Activated CD4-positive, alpha-beta T cell treated with anti-CD3 and anti-CD28 coated beads for 36 hours (primary cell): Measurements from ENCODE around the gene UBR3. TPM values are rescaled to one million over a fixed set of nuclear protein-coding genes. Genes with fewer than 3 reads are reported as not detected.
"Not testable (repeated sequence)": the region's sequence is repeated elsewhere in the genome, so short reads cannot be mapped to it uniquely, and the experiment has no call there.

Source experiments
- ATAC-seq: fragments of 200-7000 bp; cut with Tn5 transposase; one replicate; pipeline ENCODE4 v1.10.0; 2021; ENCODE audit warnings: mild to moderate bottlenecking, moderate library complexity
- CTCF ChIA-PET: fragments of 350-600 bp; sonication (Branson Sonifier 250); formaldehyde crosslinking; loops from one replicate; lab custom pipeline; 2021; ENCODE audit warnings: antibody characterized with exemption; lab: Charles Lee
- POLR2A ChIA-PET: fragments of 350-600 bp; sonication (Branson Sonifier 250); formaldehyde crosslinking; loops from one replicate; lab custom pipeline; 2021; ENCODE audit warnings: antibody characterized with exemption, inconsistent platforms; lab: Charles Lee
- DNase-seq: peaks from one replicate; pipeline ENCODE4 v3.0.0-alpha.2; 2020
- H3K27ac Mint-ChIP-seq: one replicate; pipeline ENCODE4 v1.8.0; 2021; ENCODE audit warnings: mixed read lengths
- H3K27me3 Mint-ChIP-seq: one replicate; pipeline ENCODE4 v1.8.0; 2021; ENCODE audit warnings: mixed read lengths
- H3K36me3 Mint-ChIP-seq: one replicate; pipeline ENCODE4 v1.8.0; 2021; ENCODE audit warnings: low read depth, mixed read lengths
- H3K4me1 Mint-ChIP-seq: one replicate; pipeline ENCODE4 v1.8.0; 2021; ENCODE audit warnings: mixed read lengths
- H3K4me3 Mint-ChIP-seq: one replicate; pipeline ENCODE4 v1.8.0; 2021; ENCODE audit warnings: mild to moderate bottlenecking, moderate library complexity, mixed read lengths
- H3K9me3 Mint-ChIP-seq: one replicate; pipeline ENCODE4 v1.8.0; 2021; ENCODE audit warnings: low read depth, mixed read lengths
- intact Hi-C, 2 experiments: fragments of 100-400 bp; cut with DNase I in 1 of 2; cut with micrococcal nuclease in 1 of 2; formaldehyde crosslinking; loops; one replicate each; pipeline versions ENCODE4 v1.14.2 to v1.15.1; 2022 to 2024; cut with DNase I, micrococcal nuclease
- total RNA-seq, 2 experiments: library from RNA; stranded (reverse); gene quantifications; one replicate each; pipeline ENCODE4 v1.2.3, GENCODE V29; 2021

The UBR3 gene
- total RNA-seq, 2 experiments from 2014 or later: 17.2 to 26.1 TPM

DNA sequence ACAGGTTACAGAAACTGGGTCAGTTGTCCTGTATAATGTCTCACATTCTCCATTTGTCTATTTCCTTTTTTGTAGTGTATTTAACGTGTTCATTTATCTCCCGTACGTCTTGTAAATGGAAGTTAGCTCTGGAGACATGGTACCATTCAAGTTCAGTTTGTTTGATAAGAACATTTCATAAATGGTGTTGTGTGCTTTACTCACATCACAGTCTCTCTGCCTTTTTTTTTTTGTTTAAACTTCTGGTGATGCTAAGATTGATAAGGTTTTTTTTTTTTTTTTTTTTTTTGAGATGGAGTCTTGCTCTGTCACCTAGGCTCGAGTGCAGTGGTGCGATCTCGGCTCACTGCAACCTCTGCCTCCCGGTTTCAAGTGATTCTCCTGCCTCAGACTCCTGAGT, 41.7 kb downstream of the UBR3 start:
- DNase-seq (no peak), ATAC-seq (no peak)
- no peak overlapping the region for H3K27ac Mint-ChIP-seq
- POLR2A ChIA-PET: no interaction called here
- H3K27me3 Mint-ChIP-seq: no peaks in the 10 kb centered on the region
- no peaks in the 10 kb centered on the region for H3K9me3 Mint-ChIP-seq
- no peaks in the 10 kb centered on the region for H3K36me3 Mint-ChIP-seq
- CTCF ChIA-PET: interaction anchor here (0.8 kb wide), 1 partner anchor 23 kb away, joined by 3 read pairs; no protein-coding TSS in a partner anchor
- peaks cover 20% of the 10 kb centered on the region for H3K4me1 Mint-ChIP-seq
- intact Hi-C loops: no loop called here
- no peak overlapping the region for H3K4me3 Mint-ChIP-seq

DNA sequence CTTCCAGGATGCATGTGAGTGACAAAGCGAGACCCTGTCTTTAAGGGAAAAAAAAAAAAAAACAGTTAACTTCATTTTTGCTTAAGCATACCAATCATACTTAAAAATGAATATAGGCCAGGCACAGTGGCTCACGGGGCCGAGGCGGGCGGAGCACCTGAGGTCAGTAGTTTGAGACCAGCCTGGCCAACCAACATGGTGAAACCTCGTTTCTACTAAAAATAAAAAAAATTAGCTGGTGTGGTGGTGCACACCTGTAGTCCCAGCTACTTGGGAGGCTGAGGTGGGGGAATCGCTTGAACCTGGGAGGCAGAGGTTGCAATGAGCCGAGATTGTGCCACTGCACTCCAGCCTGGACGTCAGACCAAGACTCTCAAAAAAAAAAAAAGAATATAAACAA, 44.1 kb downstream of the UBR3 start:
- H3K4me3 Mint-ChIP-seq, H3K27me3 Mint-ChIP-seq, H3K27ac Mint-ChIP-seq, intact Hi-C loops, H3K36me3 Mint-ChIP-seq, H3K9me3 Mint-ChIP-seq, DNase-seq, ATAC-seq, POLR2A ChIA-PET: not testable (repeated sequence)
- CTCF ChIA-PET: interaction anchor here (0.7 to 1.6 kb wide), 2 partner anchors 18 to 293 kb away, joined by 5 read pairs; no protein-coding TSS in a partner anchor
- H3K4me1 Mint-ChIP-seq: peaks cover 13% of the 10 kb centered on the region

DNA sequence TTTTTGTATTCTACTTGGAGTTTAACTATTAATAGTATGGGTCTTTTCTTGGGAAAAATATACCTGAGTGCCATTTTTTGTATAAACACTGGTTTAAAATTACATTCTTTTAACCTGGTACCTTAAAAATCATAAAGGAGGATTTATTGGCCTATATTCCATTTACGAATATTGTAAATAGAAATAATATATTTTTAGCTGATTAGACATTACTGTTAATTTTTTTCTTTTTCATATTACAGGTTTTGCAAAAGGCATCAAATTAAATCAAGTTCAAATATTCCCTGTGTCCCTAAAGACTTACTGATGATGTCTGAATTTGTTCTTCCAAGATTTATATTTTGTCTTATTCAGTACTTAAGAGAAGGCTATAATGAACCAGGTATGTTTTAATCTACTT, 44.7 kb downstream of the UBR3 start:
- H3K36me3 Mint-ChIP-seq: peaks cover 6% of the 10 kb centered on the region
- intact Hi-C loops: no loop called here
- H3K27me3 Mint-ChIP-seq: no peaks in the 10 kb centered on the region
- H3K4me1 Mint-ChIP-seq: peaks cover 11% of the 10 kb centered on the region
- DNase-seq: no peak
- POLR2A ChIA-PET: interaction anchor here (0.7 kb wide), 1 partner anchor 19 kb away, joined by 3 read pairs; no protein-coding TSS in a partner anchor
- no peak for ATAC-seq
- H3K4me3 Mint-ChIP-seq: no peak overlapping the region
- no peaks in the 10 kb centered on the region for H3K9me3 Mint-ChIP-seq
- no peak overlapping the region for H3K27ac Mint-ChIP-seq
- CTCF ChIA-PET: interaction anchor here (1.6 kb wide), 1 partner anchor 19 kb away, joined by 5 read pairs; no protein-coding TSS in a partner anchor

DNA sequence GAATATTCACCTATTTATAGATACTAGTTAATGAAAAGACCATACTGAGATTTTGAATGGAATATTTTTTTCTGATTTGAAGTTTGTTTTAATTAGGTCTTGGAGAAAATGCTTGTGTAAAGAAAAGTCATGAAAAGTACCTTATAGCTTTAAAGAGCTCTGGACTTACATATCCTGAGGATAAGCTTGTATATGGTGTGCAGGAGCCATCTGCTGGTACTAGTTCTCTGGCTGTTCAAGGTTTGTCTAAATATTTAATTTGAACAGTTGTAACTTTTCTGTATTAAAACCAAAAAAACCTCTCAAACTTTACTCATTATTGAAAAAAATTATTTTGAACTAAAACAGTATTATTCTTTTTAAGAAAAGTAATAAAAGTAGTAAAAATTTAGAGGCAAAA, 50.1 kb downstream of the UBR3 start:
- ChIA-PET POLR2A (interaction anchor here (0.6 to 0.7 kb wide), 2 partner anchors 13 to 339 kb away, joined by 3 to 4 read pairs; no protein-coding TSS in a partner anchor), CTCF (interaction anchor here (0.6 to 1.5 kb wide), 5 partner anchors 14 to 366 kb away, joined by 3 to 5 read pairs (median 3); no protein-coding TSS in a partner anchor)
- DNase-seq (no peak), ATAC-seq (no peak)
- H3K36me3 Mint-ChIP-seq: peaks cover 6% of the 10 kb centered on the region
- H3K27me3 Mint-ChIP-seq: no peaks in the 10 kb centered on the region
- no peak overlapping the region for H3K4me3 Mint-ChIP-seq
- H3K4me1 Mint-ChIP-seq: no peaks in the 10 kb centered on the region
- intact Hi-C loops: loop anchor here in 1 of 2 experiments (2.0 kb wide), 1 partner anchor 53 kb away; the partner anchor contains the start of gene METTL5
- no peak overlapping the region for H3K27ac Mint-ChIP-seq
- no peaks in the 10 kb centered on the region for H3K9me3 Mint-ChIP-seq

DNA sequence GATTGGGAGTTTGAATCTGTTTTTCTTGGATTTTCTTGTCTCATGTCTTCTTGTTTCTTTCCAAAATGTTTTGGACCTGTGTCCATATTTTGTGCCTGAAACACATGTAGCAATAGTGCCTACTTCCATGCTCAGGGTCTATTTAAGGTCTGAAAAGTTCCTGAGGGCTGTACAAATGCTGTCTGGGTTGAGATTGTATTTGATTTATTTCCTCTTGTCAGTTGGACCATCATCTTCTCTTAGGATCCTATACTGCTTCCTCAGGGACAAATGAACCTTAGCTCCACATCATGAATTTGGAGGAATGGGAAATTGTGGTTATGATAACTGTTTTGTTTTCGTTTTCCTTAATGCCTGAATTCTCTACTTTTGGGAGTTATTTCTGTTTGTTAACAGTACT, 59.9 kb downstream of the UBR3 start:
- no peak for ATAC-seq
- ChIA-PET CTCF (interaction anchor here (0.9 to 1.2 kb wide), 2 partner anchors 14 to 23 kb away, joined by 3 to 4 read pairs; no protein-coding TSS in a partner anchor), POLR2A (no interaction called here)

DNA sequence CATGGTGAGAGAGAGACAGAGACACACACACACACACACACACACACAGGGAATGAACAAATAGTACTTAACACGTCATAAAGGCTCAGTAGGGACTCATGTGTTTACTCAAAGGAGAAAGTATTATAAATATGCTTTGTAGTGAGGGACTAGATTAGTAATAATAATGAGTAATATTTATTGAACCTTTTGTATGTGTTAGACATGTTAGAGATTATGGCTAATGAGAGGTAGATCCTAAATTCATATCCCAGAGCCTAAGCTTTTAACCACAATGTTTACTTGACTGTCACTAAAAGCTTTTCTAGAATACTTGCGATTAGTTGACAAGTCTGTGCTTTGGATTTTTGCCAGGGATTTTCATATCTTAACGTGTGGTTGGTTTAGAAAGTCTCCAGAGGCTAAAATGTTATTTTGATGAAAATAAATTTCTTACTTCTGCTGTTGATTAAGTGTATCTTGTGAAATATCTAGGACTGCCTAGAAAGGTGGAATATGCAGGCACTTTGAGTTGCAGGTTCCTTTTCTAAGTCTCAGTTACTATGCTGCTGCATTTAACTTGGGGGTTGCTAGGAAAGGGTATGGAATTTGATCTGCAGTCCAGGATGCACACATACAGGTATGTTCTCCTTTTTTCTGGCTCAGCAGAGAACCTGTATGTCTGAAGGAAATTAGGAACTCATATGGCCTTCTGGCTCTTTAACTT, 64.5 kb downstream of the UBR3 start:
- H3K27me3 Mint-ChIP-seq: no peaks in the 10 kb centered on the region
- H3K36me3 Mint-ChIP-seq: peaks cover 8% of the 10 kb centered on the region
- DNase-seq (no peak), ATAC-seq (no peak)
- ChIA-PET CTCF (no interaction called here), POLR2A (no interaction called here)
- no peaks in the 10 kb centered on the region for H3K9me3 Mint-ChIP-seq
- H3K4me3 Mint-ChIP-seq: no peak overlapping the region
- H3K4me1 Mint-ChIP-seq: no peaks in the 10 kb centered on the region
- intact Hi-C loops: no loop called here
- no peak overlapping the region for H3K27ac Mint-ChIP-seq

More for the DNA sequence above, 59.9 kb downstream of the UBR3 start:
- no peaks in the 10 kb centered on the region for H3K4me1 Mint-ChIP-seq
- H3K27ac Mint-ChIP-seq: no peak overlapping the region
- no peak overlapping the region for H3K4me3 Mint-ChIP-seq
- intact Hi-C loops: no loop called here
- H3K36me3 Mint-ChIP-seq: no peaks in the 10 kb centered on the region
- no peak for DNase-seq
- no peaks in the 10 kb centered on the region for H3K27me3 Mint-ChIP-seq
- H3K9me3 Mint-ChIP-seq: no peaks in the 10 kb centered on the region

DNA sequence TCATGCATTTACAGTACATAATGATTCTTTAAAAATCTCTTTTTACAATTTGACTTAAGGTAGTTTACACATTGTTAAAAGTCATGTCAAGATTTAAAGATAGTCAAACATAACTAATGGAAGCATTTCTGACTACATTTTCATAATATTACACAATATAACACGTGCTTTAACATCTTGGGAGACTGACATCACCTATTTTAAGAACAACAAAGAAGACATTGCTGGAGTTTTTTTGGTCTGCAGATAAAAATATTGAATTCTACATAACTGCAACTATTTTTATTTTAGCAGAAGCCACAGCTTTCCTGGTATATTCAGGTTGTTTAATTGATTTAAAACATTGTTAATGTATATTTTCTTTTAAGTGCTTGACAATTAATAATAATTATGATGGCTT, 65.7 kb downstream of the UBR3 start:
- CTCF ChIA-PET: no interaction called here
- no peaks in the 10 kb centered on the region for H3K4me1 Mint-ChIP-seq
- intact Hi-C loops: no loop called here
- DNase-seq: no peak
- H3K27me3 Mint-ChIP-seq: no peaks in the 10 kb centered on the region
- no peak for ATAC-seq
- H3K36me3 Mint-ChIP-seq: peaks cover 8% of the 10 kb centered on the region
- no peak overlapping the region for H3K27ac Mint-ChIP-seq
- no peaks in the 10 kb centered on the region for H3K9me3 Mint-ChIP-seq
- H3K4me3 Mint-ChIP-seq: no peak overlapping the region
- POLR2A ChIA-PET: no interaction called here

DNA sequence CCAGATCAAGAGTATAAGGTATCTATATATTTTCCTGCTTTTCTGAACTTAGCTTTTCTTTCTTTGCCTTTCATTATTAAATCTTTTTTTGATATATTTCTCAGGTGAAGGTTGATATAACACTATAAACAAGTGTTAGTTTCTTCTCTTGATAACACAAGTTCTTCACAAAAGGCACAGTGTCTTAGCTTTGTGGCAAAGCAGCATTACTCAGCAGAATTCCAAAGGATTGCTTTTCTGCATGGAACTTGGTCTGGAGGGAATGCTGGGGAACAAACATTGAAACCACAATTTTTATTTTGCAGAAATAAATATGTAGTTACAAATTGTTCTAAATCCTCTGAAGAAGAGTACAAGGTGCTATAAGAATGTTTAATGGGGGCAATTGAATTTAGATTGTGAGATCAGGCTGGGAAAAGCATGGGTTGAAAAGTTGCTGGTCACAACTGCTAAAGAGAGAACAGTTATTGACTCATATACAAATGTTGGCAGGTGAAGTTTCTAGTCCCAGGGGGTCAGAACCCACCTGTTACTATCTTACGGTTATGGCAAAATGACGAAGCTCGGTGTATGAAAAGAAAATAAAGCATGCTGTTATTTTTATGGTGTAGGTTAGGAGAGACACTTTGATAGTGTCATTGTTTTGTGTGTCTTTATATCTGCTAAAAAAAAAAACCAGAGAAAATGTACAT, 68.2 kb downstream of the UBR3 start:
- CTCF ChIA-PET: interaction anchor here (1.5 kb wide), 1 partner anchor 20 kb away, joined by 3 read pairs; no protein-coding TSS in a partner anchor
- Mint-ChIP-seq H3K9me3 (no peaks in the 10 kb centered on the region), H3K4me3 (no peak overlapping the region), H3K27me3 (no peaks in the 10 kb centered on the region), H3K36me3 (peaks cover 16% of the 10 kb centered on the region), H3K4me1 (no peaks in the 10 kb centered on the region), H3K27ac (no peak overlapping the region)
- DNase-seq (no peak), ATAC-seq (no peak)
- intact Hi-C loops: no loop called here
- POLR2A ChIA-PET: interaction anchor here (0.6 kb wide), 1 partner anchor 449 kb away, joined by 7 read pairs; no protein-coding TSS in a partner anchor

DNA sequence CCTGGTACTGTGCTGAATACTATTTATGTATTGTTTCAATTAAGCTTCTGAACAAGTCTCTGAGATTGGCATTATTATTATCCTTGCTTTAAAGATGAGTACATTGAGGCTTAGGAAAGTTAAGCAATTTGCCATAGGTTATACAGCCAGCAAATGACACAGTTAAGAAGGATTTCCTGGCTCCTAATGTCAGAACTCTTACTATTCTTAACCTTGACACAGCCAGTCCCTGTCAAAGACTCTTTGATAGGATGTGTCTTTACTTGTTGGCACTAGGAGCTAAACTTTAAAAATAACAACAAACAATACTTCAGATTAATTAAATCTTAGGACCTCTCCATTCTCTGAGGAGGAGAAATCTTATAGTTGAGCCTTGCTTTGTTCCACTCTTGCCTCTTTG, 70.6 kb downstream of the UBR3 start:
- H3K9me3 Mint-ChIP-seq: no peaks in the 10 kb centered on the region
- H3K4me1 Mint-ChIP-seq: no peaks in the 10 kb centered on the region
- DNase-seq (no peak), ATAC-seq (no peak)
- intact Hi-C loops: no loop called here
- H3K27ac Mint-ChIP-seq: no peak overlapping the region
- no peak overlapping the region for H3K4me3 Mint-ChIP-seq
- peaks cover 18% of the 10 kb centered on the region for H3K36me3 Mint-ChIP-seq
- H3K27me3 Mint-ChIP-seq: no peaks in the 10 kb centered on the region
- ChIA-PET POLR2A (no interaction called here), CTCF (no interaction called here)

DNA sequence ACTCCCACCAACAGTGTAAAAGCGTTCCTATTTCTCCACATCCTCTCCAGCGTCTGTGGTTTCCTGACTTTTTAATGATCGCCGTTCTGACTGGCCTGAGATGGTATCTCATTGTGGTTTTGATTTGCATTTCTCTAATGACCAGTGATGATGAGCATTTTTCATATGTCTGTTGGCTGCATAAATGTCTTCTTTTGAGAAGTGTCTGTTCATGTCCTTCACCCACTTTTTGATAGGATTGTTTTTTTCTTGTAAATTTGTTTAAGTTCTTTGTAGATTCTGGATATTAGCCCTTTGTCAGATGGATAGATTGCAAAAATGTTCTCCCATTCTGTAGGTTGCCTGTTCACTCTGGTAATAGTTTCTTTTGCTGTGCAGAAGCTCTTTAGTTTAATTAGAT, 72.8 kb downstream of the UBR3 start:
- H3K4me3 Mint-ChIP-seq: not testable (repeated sequence)

DNA sequence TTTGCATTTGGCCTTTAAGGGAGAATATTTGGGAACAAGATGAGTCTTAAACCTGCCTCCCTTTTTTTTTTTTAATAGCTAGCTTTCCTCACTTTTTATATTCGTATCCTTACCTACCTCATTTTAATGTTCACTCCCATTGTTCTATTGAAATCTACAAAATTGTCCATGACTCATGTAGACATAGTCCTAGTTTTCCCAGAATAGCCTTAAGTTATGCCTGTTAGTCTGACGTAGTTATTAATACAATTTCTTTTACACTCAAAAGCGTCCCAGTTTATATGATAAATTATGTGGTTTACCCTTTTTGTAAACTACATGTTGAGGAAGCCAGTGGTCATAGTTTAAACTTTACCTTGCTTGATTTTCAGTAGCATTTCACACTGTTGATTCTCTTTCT, 73.4 kb downstream of the UBR3 start:
- H3K27me3 Mint-ChIP-seq: no peaks in the 10 kb centered on the region
- no peaks in the 10 kb centered on the region for H3K9me3 Mint-ChIP-seq
- H3K4me1 Mint-ChIP-seq: no peaks in the 10 kb centered on the region
- intact Hi-C loops: no loop called here
- peaks cover 13% of the 10 kb centered on the region for H3K36me3 Mint-ChIP-seq
- DNase-seq (no peak), ATAC-seq (no peak)
- no peak overlapping the region for H3K4me3 Mint-ChIP-seq
- ChIA-PET POLR2A (no interaction called here), CTCF (interaction anchor here (0.5 kb wide), 1 partner anchor 400 kb away, joined by 3 read pairs; no protein-coding TSS in a partner anchor)
- no peak overlapping the region for H3K27ac Mint-ChIP-seq

More for the DNA sequence above, 72.8 kb downstream of the UBR3 start:
- H3K4me1 Mint-ChIP-seq, POLR2A ChIA-PET, DNase-seq, H3K9me3 Mint-ChIP-seq, H3K27me3 Mint-ChIP-seq, CTCF ChIA-PET, ATAC-seq, intact Hi-C loops: not testable (repeated sequence)
- H3K27ac Mint-ChIP-seq: peak overlapping the region; percentile 4
- peaks cover 18% of the 10 kb centered on the region for H3K36me3 Mint-ChIP-seq
